ENCODE data around the gene ARID1A.

- no peak for TF ChIP-seq CTCF (conservative IDR thresholded peaks at IDR 0.05 in 1 of 2, IDR thresholded peaks at IDR 0.05 in 1 of 2; ENCODE audit: low read depth in 1 of 2, low read length in 2 of 2)
- TF ChIP-seq EZH2 (IDR thresholded peaks at IDR 0.05; ENCODE audit: low read length, missing control alignments) = no peak
Observed at GRCh38 chr1:26697978-26698849, 2.4 kb downstream of the ARID1A start.
